Effector memory CD8-positive, alpha-beta T cell (primary cell): Measurements from ENCODE around the gene DTD2.

Source experiments
- ATAC-seq: fragments of 150-1000 bp; cut with Tn5 transposase; replicated peaks from 2 replicates; pipeline ENCODE4 v1.10.0; 2021; ENCODE audit warnings: mild to moderate bottlenecking, moderate library complexity
- DNase-seq, 3 experiments: peaks; one replicate each; pipeline ENCODE4 v3.0.0; 2021
- H3K27ac Mint-ChIP-seq, 2 donors: one replicate each; pipeline ENCODE4 v1.8.0; 2022; ENCODE audit warnings: mild to moderate bottlenecking in 2 of 2, mixed read lengths in 2 of 2, moderate library complexity in 2 of 2
- H3K27me3 Mint-ChIP-seq, 2 donors: one replicate each; pipeline ENCODE4 v1.8.0; 2022; ENCODE audit warnings: mixed read lengths in 2 of 2
- H3K36me3 Mint-ChIP-seq: one replicate; pipeline ENCODE4 v1.8.0; 2022; ENCODE audit warnings: mild to moderate bottlenecking, moderate library complexity, mixed read lengths; ENCODE audit not compliant: insufficient read depth
- H3K4me1 Mint-ChIP-seq, 2 donors: one replicate each; pipeline ENCODE4 v1.8.0; 2022; ENCODE audit warnings: low read depth in 2 of 2, mixed read lengths in 2 of 2
- H3K4me3 Mint-ChIP-seq, 2 donors: one replicate each; pipeline ENCODE4 v1.8.0; 2022; ENCODE audit warnings: mild to moderate bottlenecking in 2 of 2, mixed read lengths in 2 of 2, moderate library complexity in 2 of 2
- H3K9me3 Mint-ChIP-seq, 2 donors: one replicate each; pipeline ENCODE4 v1.8.0; 2022; ENCODE audit warnings: mixed read lengths in 2 of 2

Gene DTD2

GRCh38 chr14:31430634-31431264 is 26.6 kb downstream of the DTD2 start:
- H3K36me3 Mint-ChIP-seq = no peaks in the 10 kb centered on the region
- no peaks in the 10 kb centered on the region for H3K27me3 Mint-ChIP-seq
- ATAC-seq (no peak), DNase-seq (no peak)
- no peak overlapping the region for H3K27ac Mint-ChIP-seq
- no peaks in the 10 kb centered on the region for H3K4me1 Mint-ChIP-seq
- H3K4me3 Mint-ChIP-seq = no peak overlapping the region
- H3K9me3 Mint-ChIP-seq = no peaks in the 10 kb centered on the region

- no peaks in the 10 kb centered on the region for H3K4me1 Mint-ChIP-seq
- DNase-seq (no peak), ATAC-seq (no peak)
- H3K27ac Mint-ChIP-seq = no peak overlapping the region
- H3K4me3 Mint-ChIP-seq = no peak overlapping the region
- no peaks in the 10 kb centered on the region for H3K27me3 Mint-ChIP-seq
- H3K36me3 Mint-ChIP-seq = no peaks in the 10 kb centered on the region
- no peaks in the 10 kb centered on the region for H3K9me3 Mint-ChIP-seq
These were observed 27.5 kb downstream of the DTD2 start for GRCh38 chr14:31429791-31430190.

GRCh38 chr14:31428011-31428410 is 29.3 kb downstream of the DTD2 start:
- Mint-ChIP-seq H3K27ac (no peak overlapping the region), H3K36me3 (no peaks in the 10 kb centered on the region), H3K27me3 (no peaks in the 10 kb centered on the region), H3K4me3 (no peak overlapping the region), H3K4me1 (no peaks in the 10 kb centered on the region), H3K9me3 (no peaks in the 10 kb centered on the region)
- no peak for ATAC-seq
- no peak for DNase-seq

- DNase-seq (no peak), ATAC-seq (no peak)
- Mint-ChIP-seq H3K36me3 (no peaks in the 10 kb centered on the region), H3K27me3 (no peaks in the 10 kb centered on the region), H3K9me3 (no peaks in the 10 kb centered on the region), H3K4me1 (no peaks in the 10 kb centered on the region), H3K27ac (no peak overlapping the region), H3K4me3 (no peak overlapping the region)
These were observed 30.6 kb downstream of the DTD2 start for GRCh38 chr14:31426663-31427062.

GRCh38 chr14:31425905-31426304 is 31.4 kb downstream of the DTD2 start:
- Mint-ChIP-seq H3K9me3 (no peaks in the 10 kb centered on the region), H3K36me3 (no peaks in the 10 kb centered on the region), H3K27me3 (no peaks in the 10 kb centered on the region), H3K4me1 (peaks cover 5% of the 10 kb centered on the region in 2 donors), H3K4me3 (no peak overlapping the region), H3K27ac (no peak overlapping the region)
- ATAC-seq (no peak), DNase-seq (no peak)

GRCh38 chr14:31421200-31421599 is 36.1 kb downstream of the DTD2 start:
- H3K36me3 Mint-ChIP-seq = peaks cover 4% of the 10 kb centered on the region
- peaks cover 17 to 21% of the 10 kb centered on the region in 2 donors for H3K4me1 Mint-ChIP-seq
- H3K27me3 Mint-ChIP-seq = no peaks in the 10 kb centered on the region
- H3K4me3 Mint-ChIP-seq = peak overlapping the region; percentile 97
- no peak for DNase-seq
- ATAC-seq = no peak
- H3K9me3 Mint-ChIP-seq = no peaks in the 10 kb centered on the region
- peak overlapping the region; percentile 79 to 97 for H3K27ac Mint-ChIP-seq

GRCh38 chr14:31420319-31421111 is 36.8 kb downstream of the DTD2 start, which contains the start of gene HEATR5A:
Gene HEATR5A, minus strand, starts transcription at chr14:31420550. Its CDS starts 17,575 bp downstream, at chr14:31402975.
- H3K27ac Mint-ChIP-seq = peak within 1 kb of the TSS; percentile 97
- no peaks in the 10 kb centered on the region for H3K27me3 Mint-ChIP-seq
- peaks cover 4% of the 10 kb centered on the region for H3K36me3 Mint-ChIP-seq
- DNase-seq = peak; percentile 93 to 95 (median 94)
- H3K9me3 Mint-ChIP-seq = no peaks in the 10 kb centered on the region
- peak; percentile 97 for ATAC-seq
- H3K4me1 Mint-ChIP-seq = peaks cover 17 to 21% of the 10 kb centered on the region in 2 donors
- H3K4me3 Mint-ChIP-seq = peak within 1 kb of the TSS; percentile 97

- H3K27me3 Mint-ChIP-seq = no peaks in the 10 kb centered on the region
- peaks cover 17 to 24% of the 10 kb centered on the region in 2 donors for H3K4me1 Mint-ChIP-seq
These were observed 37.4 kb downstream of the DTD2 start for GRCh38 chr14:31419967-31420318.

GRCh38 chr14:31419179-31419966 is 37.9 kb downstream of the DTD2 start:
- H3K27ac Mint-ChIP-seq = peak overlapping the region in 1 of 2 donors; percentile 97

More at GRCh38 chr14:31419967-31420318, 37.4 kb downstream of the DTD2 start:
- Mint-ChIP-seq H3K4me3 (peak overlapping the region; percentile 97), H3K9me3 (no peaks in the 10 kb centered on the region), H3K36me3 (peaks cover 4% of the 10 kb centered on the region), H3K27ac (peak overlapping the region; percentile 97)
- peak in 1 of 3 experiments; percentile 3 for DNase-seq
- ATAC-seq = peak; percentile 12

GRCh38 chr14:31418440-31418839 is 38.9 kb downstream of the DTD2 start:
- Mint-ChIP-seq H3K27me3 (no peaks in the 10 kb centered on the region), H3K27ac (no peak overlapping the region), H3K4me1 (peaks cover 17 to 31% of the 10 kb centered on the region in 2 donors), H3K9me3 (no peaks in the 10 kb centered on the region), H3K4me3 (no peak overlapping the region), H3K36me3 (peaks cover 4% of the 10 kb centered on the region)
- no peak for ATAC-seq
- DNase-seq = no peak

More at GRCh38 chr14:31419179-31419966, 37.9 kb downstream of the DTD2 start:
- Mint-ChIP-seq H3K9me3 (no peaks in the 10 kb centered on the region), H3K27me3 (no peaks in the 10 kb centered on the region), H3K36me3 (peaks cover 4% of the 10 kb centered on the region), H3K4me3 (peak overlapping the region; percentile 97), H3K4me1 (peaks cover 17 to 24% of the 10 kb centered on the region in 2 donors)
- no peak for DNase-seq
- no peak for ATAC-seq

- Mint-ChIP-seq H3K27ac (no peak overlapping the region), H3K27me3 (no peaks in the 10 kb centered on the region), H3K36me3 (no peaks in the 10 kb centered on the region), H3K4me3 (no peak overlapping the region), H3K4me1 (peaks cover 7 to 14% of the 10 kb centered on the region in 2 donors), H3K9me3 (no peaks in the 10 kb centered on the region)
- DNase-seq = no peak
- ATAC-seq = no peak
These were observed 43.0 kb downstream of the DTD2 start for GRCh38 chr14:31414190-31414833.

- H3K4me3 Mint-ChIP-seq = no peak overlapping the region
- H3K27ac Mint-ChIP-seq = no peak overlapping the region
- H3K9me3 Mint-ChIP-seq = no peaks in the 10 kb centered on the region
- peaks cover 2 to 13% of the 10 kb centered on the region in 2 donors for H3K4me1 Mint-ChIP-seq
- H3K36me3 Mint-ChIP-seq = peaks cover 3% of the 10 kb centered on the region
- H3K27me3 Mint-ChIP-seq = no peaks in the 10 kb centered on the region
- ATAC-seq = no peak
- DNase-seq = no peak
These were observed 46.0 kb downstream of the DTD2 start for GRCh38 chr14:31411218-31411727.
